ENCODE results near the gene HHIP. TPM values are rescaled to one million over a fixed set of nuclear protein-coding genes. Genes with fewer than 3 reads are reported as not detected.

HHIP gene
- total and polyA plus RNA-seq, 9 of the 15 experiments (the other 6 are each of a cell fraction or from before 2014, with no cell fraction given) = 0.09 TPM; not detected in 8

DNA sequence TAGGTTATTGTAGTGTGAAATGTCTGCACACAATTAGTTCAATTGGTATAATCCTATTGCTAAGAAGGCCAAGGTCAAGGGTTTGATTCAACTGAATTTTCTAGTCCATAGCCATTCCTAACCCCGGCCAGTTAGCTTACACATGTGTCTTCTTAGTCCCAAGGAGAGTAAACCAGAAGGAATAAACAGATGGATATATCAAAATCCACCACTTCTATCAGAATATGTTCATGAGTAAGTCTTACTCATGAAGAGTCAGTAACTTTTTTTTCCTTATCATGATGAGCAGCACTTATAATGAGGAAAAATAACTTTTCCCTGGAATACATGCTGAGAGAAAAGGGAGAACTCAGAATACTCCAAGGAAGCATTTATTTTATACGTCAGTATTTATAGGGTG, 9.5 kb downstream of the HHIP start (continued):
- TF ChIP-seq, protein P1, sequence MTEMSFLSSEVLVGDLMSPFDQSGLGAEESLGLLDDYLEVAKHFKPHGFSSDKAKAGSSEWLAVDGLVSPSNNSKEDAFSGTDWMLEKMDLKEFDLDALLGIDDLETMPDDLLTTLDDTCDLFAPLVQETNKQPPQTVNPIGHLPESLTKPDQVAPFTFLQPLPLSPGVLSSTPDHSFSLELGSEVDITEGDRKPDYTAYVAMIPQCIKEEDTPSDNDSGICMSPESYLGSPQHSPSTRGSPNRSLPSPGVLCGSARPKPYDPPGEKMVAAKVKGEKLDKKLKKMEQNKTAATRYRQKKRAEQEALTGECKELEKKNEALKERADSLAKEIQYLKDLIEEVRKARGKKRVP (CRISPR knock-in tag; IDR thresholded peaks at IDR 0.05) = no peak
- TF ChIP-seq ZNF707 (CRISPR knock-in tag; conservative IDR thresholded peaks at IDR 0.05) (no peak), HDAC8 (tag; IDR thresholded peaks at IDR 0.05) (no peak), ZNF133 (CRISPR knock-in tag; IDR thresholded peaks at IDR 0.05) (no peak), ZNF324 (CRISPR knock-in tag; IDR thresholded peaks at IDR 0.05) (no peak), RFX1 (IDR thresholded peaks at IDR 0.05) (no peak)
- TF ChIP-seq, protein P2, sequence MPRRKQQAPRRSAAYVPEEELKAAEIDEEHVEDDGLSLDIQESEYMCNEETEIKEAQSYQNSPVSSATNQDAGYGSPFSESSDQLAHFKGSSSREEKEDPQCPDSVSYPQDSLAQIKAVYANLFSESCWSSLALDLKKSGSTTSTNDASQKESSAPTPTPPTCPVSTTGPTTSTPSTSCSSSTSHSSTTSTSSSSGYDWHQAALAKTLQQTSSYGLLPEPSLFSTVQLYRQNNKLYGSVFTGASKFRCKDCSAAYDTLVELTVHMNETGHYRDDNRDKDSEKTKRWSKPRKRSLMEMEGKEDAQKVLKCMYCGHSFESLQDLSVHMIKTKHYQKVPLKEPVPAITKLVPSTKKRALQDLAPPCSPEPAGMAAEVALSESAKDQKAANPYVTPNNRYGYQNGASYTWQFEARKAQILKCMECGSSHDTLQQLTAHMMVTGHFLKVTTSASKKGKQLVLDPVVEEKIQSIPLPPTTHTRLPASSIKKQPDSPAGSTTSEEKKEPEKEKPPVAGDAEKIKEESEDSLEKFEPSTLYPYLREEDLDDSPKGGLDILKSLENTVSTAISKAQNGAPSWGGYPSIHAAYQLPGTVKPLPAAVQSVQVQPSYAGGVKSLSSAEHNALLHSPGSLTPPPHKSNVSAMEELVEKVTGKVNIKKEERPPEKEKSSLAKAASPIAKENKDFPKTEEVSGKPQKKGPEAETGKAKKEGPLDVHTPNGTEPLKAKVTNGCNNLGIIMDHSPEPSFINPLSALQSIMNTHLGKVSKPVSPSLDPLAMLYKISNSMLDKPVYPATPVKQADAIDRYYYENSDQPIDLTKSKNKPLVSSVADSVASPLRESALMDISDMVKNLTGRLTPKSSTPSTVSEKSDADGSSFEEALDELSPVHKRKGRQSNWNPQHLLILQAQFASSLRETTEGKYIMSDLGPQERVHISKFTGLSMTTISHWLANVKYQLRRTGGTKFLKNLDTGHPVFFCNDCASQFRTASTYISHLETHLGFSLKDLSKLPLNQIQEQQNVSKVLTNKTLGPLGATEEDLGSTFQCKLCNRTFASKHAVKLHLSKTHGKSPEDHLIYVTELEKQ (CRISPR knock-in tag; IDR thresholded peaks at IDR 0.05) = no peak

DNA sequence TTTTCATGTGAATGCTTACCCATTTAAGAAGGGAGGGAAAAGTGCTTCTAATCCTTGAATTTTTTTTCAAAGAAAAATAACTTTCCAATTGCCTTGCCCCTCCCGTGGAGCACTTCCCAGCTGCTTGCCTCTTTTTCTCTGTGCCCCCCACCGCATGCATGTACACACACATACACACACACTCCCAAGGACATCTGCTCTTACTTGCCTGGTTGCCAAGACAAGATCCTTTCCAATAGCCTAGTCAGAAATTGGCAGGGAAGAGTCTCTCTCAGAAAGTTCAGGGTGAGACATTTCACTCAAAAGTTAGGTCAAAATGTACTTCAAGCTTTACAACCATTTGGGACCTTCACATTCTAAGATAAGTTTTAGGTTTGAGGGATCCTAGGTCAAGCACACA, 10.9 kb downstream of the HHIP start:
- Histone ChIP-seq H3K27me3 (ENCODE audit: control insufficient read depth in 2 of 2, insufficient read depth in 2 of 2, low read length in 2 of 2) (no peaks in the 10 kb centered on the region), H3K9me3 (replicated peaks; ENCODE audit: control insufficient read depth, insufficient read depth, low read depth, low read length) (no peaks in the 10 kb centered on the region), H3K4me1 (replicated peaks in 1 of 2; ENCODE audit: control insufficient read depth in 2 of 2, insufficient read depth in 2 of 2, low read length in 2 of 2) (no peaks in the 10 kb centered on the region), H3K9ac (ENCODE audit: insufficient read depth in 1 of 2, low read depth in 2 of 2, low read length in 2 of 2) (no peak overlapping the region), H3K79me2 (ENCODE audit: control insufficient read depth, insufficient read depth, low read length) (no peaks in the 10 kb centered on the region), H2AFZ (ENCODE audit: low read depth, low read length) (no peak overlapping the region), H3K27ac (ENCODE audit: extremely low read depth, low read depth, low read length) (no peak overlapping the region), H3K36me3 (ENCODE audit: control insufficient read depth, insufficient read depth, low read length) (no peaks in the 10 kb centered on the region), H4K20me1 (replicated peaks; ENCODE audit: control insufficient read depth, insufficient read depth, low read length) (no peaks in the 10 kb centered on the region), H3K9me1 (ENCODE audit: control insufficient read depth, insufficient read depth, low read length) (no peaks in the 10 kb centered on the region), H3K4me3 (no peak overlapping the region), H3K4me2 (ENCODE audit: insufficient read depth, low read length) (no peak overlapping the region)
- FAIRE-seq = no peak
- WGBS (ENCODE audit: insufficient coverage, low coverage, missing lambda C conversion rate) = 0% methylated on average over 2 of the region's 2 CpGs
- no peak for DNase-seq (ENCODE audit: extremely low read depth in 1 of 4, low spot score in 3 of 4)
- no TSS peak for BruUV-seq (replicated peaks)
- intact Hi-C loops (cut with micrococcal nuclease) = no loop called here
- TF ChIP-seq TEAD4 (IDR thresholded peaks at IDR 0.05; ENCODE audit: low read length) (no peak), TEAD4 (CRISPR knock-in tag; IDR thresholded peaks at IDR 0.05; ENCODE audit: borderline replicate concordance) (no peak), MED1 (CRISPR knock-in tag; IDR thresholded peaks at IDR 0.05; ENCODE audit: borderline replicate concordance) (no peak), DPF2 (IDR thresholded peaks at IDR 0.05) (no peak), YY1 (IDR thresholded peaks at IDR 0.05; ENCODE audit: borderline replicate concordance in 1 of 3, control insufficient read depth in 1 of 3, extremely low read depth in 1 of 3, insufficient read depth in 3 of 3, insufficient read length in 1 of 3, insufficient replicate concordance in 2 of 3, low read depth in 1 of 3, low read length in 2 of 3) (no peak)
- in situ Hi-C loops (cut with MboI) = no loop called here
- CTCF ChIA-PET (ENCODE audit: low intra/inter-chr PET ratio) = no interaction called here
- POLR2A ChIA-PET = interaction anchor here (0.9 kb wide), 1 partner anchor 10 kb away, joined by 3 read pairs; no protein-coding TSS in a partner anchor
- no peak for ATAC-seq
